Measurements from ENCODE around the gene OR2J2. TPM values are rescaled to one million over a fixed set of nuclear protein-coding genes. Genes with fewer than 3 reads are reported as not detected.

OR2J2 gene
- total and polyA plus RNA-seq, 2 of the 13 experiments (the other 11 are each of a cell fraction or from before 2014, with no cell fraction given): 0.36 TPM; not detected in 1

GRCh38 chr6:29200767-29201662, 30.3 kb downstream of the OR2J2 start:
- H3K4me1 ChIP-seq (ENCODE audit: insufficient read depth, low read length): no peaks in the 10 kb centered on the region
- no peaks in the 10 kb centered on the region for H3K27me3 ChIP-seq (ENCODE audit: control insufficient read depth in 1 of 2, insufficient read depth in 2 of 2, low read length in 2 of 2)
- ATAC-seq: no peak
- intact Hi-C loops (cut with micrococcal nuclease; ENCODE audit: unreplicated experiment) (no loop called here), in situ Hi-C loops (cut with HindIII; ENCODE audit: extremely low pct_ligation_motif_present, low pct_unique_long_range_greater_than_20kb) (no loop called here)
- H3K9me3 ChIP-seq (ENCODE audit: low read length): peaks cover 7% of the 10 kb centered on the region; the same call in 1 of the 2 replicates
- POLR2A ChIA-PET: no interaction called here
- DNase-seq (ENCODE audit: low spot score): no peak
- no peak overlapping the region for H3K4me2 ChIP-seq (ENCODE audit: low read depth, low read length)
- 19% methylated on average over 16 of the region's 22 CpGs for WGBS (ENCODE audit: low lambda C conversion rate)
- H3K4me3 ChIP-seq (replicated peaks in 1 of 3; ENCODE audit: insufficient read depth in 1 of 3, low read depth in 2 of 3, low read length in 3 of 3): no peak overlapping the region
- BruUV-seq (replicated peaks): no TSS peak
- no peak overlapping the region for H2AFZ ChIP-seq (ENCODE audit: low read length)
- no peaks in the 10 kb centered on the region for H4K20me1 ChIP-seq (ENCODE audit: insufficient read depth, low read length)
- no peak overlapping the region for H3K27ac ChIP-seq (ENCODE audit: extremely low read length, insufficient read depth, low read length)
- no peaks in the 10 kb centered on the region for H3K79me2 ChIP-seq (ENCODE audit: insufficient read depth, low read length)
- no peak for FAIRE-seq
- H3K9ac ChIP-seq (ENCODE audit: insufficient read depth, low read depth, low read length): no peak overlapping the region
- no peaks in the 10 kb centered on the region for H3K36me3 ChIP-seq (replicated peaks in 1 of 2; ENCODE audit: control insufficient read depth in 1 of 2, insufficient read depth in 2 of 2, low read length in 2 of 2)
- CTCF ChIA-PET (ENCODE audit: low intra/inter-chr PET ratio, low total read pairs): no interaction called here
- TF ChIP-seq BHLHE40 (IDR thresholded peaks at IDR 0.05; ENCODE audit: low read length) (no peak), ZBTB44 (CRISPR knock-in tag; IDR thresholded peaks at IDR 0.05) (no peak), SIX4 (CRISPR knock-in tag; IDR thresholded peaks at IDR 0.05) (no peak), ZNF670 (CRISPR knock-in tag; IDR thresholded peaks at IDR 0.05; ENCODE audit: borderline replicate concordance) (no peak), ZNF629 (CRISPR knock-in tag; conservative IDR thresholded peaks at IDR 0.05) (no peak), ARNT (IDR thresholded peaks at IDR 0.05) (no peak), AGO2 (optimal IDR thresholded peaks at IDR 0.05; ENCODE audit: low read depth, low read length) (no peak), ZNF335 (CRISPR knock-in tag; IDR thresholded peaks at IDR 0.05) (no peak), ZNF430 (CRISPR knock-in tag; IDR thresholded peaks at IDR 0.05) (no peak), REXO4 (CRISPR knock-in tag; IDR thresholded peaks at IDR 0.05; ENCODE audit: borderline replicate concordance) (no peak), GTF3A (CRISPR knock-in tag; conservative IDR thresholded peaks at IDR 0.05) (no peak), ZFP36L2 (CRISPR knock-in tag; IDR thresholded peaks at IDR 0.05) (no peak), ZBTB7A (CRISPR knock-in tag; IDR thresholded peaks at IDR 0.05) (no peak), ZNF570 (CRISPR knock-in tag; IDR thresholded peaks at IDR 0.05; ENCODE audit: borderline replicate concordance) (no peak)
- TF ChIP-seq, protein P1, sequence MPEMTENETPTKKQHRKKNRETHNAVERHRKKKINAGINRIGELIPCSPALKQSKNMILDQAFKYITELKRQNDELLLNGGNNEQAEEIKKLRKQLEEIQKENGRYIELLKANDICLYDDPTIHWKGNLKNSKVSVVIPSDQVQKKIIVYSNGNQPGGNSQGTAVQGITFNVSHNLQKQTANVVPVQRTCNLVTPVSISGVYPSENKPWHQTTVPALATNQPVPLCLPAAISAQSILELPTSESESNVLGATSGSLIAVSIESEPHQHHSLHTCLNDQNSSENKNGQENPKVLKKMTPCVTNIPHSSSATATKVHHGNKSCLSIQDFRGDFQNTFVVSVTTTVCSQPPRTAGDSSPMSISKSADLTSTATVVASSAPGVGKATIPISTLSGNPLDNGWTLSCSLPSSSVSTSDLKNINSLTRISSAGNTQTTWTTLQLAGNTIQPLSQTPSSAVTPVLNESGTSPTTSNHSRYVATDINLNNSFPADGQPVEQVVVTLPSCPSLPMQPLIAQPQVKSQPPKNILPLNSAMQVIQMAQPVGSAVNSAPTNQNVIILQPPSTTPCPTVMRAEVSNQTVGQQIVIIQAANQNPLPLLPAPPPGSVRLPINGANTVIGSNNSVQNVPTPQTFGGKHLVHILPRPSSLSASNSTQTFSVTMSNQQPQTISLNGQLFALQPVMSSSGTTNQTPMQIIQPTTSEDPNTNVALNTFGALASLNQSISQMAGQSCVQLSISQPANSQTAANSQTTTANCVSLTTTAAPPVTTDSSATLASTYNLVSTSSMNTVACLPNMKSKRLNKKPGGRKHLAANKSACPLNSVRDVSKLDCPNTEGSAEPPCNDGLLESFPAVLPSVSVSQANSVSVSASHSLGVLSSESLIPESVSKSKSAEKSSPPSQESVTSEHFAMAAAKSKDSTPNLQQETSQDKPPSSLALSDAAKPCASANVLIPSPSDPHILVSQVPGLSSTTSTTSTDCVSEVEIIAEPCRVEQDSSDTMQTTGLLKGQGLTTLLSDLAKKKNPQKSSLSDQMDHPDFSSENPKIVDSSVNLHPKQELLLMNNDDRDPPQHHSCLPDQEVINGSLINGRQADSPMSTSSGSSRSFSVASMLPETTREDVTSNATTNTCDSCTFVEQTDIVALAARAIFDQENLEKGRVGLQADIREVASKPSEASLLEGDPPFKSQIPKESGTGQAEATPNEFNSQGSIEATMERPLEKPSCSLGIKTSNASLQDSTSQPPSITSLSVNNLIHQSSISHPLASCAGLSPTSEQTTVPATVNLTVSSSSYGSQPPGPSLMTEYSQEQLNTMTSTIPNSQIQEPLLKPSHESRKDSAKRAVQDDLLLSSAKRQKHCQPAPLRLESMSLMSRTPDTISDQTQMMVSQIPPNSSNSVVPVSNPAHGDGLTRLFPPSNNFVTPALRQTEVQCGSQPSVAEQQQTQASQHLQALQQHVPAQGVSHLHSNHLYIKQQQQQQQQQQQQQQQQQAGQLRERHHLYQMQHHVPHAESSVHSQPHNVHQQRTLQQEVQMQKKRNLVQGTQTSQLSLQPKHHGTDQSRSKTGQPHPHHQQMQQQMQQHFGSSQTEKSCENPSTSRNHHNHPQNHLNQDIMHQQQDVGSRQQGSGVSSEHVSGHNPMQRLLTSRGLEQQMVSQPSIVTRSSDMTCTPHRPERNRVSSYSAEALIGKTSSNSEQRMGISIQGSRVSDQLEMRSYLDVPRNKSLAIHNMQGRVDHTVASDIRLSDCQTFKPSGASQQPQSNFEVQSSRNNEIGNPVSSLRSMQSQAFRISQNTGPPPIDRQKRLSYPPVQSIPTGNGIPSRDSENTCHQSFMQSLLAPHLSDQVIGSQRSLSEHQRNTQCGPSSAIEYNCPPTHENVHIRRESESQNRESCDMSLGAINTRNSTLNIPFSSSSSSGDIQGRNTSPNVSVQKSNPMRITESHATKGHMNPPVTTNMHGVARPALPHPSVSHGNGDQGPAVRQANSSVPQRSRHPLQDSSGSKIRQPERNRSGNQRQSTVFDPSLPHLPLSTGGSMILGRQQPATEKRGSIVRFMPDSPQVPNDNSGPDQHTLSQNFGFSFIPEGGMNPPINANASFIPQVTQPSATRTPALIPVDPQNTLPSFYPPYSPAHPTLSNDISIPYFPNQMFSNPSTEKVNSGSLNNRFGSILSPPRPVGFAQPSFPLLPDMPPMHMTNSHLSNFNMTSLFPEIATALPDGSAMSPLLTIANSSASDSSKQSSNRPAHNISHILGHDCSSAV (CRISPR knock-in tag; IDR thresholded peaks at IDR 0.05; ENCODE audit: borderline replicate concordance): no peak
